ENCODE measurements around the gene TJAP1.

GRCh38 chr6:43488667-43489276 lies 11.4 kb downstream of the TJAP1 start:
- TF ChIP-seq, protein P1, sequence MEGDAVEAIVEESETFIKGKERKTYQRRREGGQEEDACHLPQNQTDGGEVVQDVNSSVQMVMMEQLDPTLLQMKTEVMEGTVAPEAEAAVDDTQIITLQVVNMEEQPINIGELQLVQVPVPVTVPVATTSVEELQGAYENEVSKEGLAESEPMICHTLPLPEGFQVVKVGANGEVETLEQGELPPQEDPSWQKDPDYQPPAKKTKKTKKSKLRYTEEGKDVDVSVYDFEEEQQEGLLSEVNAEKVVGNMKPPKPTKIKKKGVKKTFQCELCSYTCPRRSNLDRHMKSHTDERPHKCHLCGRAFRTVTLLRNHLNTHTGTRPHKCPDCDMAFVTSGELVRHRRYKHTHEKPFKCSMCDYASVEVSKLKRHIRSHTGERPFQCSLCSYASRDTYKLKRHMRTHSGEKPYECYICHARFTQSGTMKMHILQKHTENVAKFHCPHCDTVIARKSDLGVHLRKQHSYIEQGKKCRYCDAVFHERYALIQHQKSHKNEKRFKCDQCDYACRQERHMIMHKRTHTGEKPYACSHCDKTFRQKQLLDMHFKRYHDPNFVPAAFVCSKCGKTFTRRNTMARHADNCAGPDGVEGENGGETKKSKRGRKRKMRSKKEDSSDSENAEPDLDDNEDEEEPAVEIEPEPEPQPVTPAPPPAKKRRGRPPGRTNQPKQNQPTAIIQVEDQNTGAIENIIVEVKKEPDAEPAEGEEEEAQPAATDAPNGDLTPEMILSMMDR (IDR thresholded peaks at IDR 0.05; ENCODE audit: poor library complexity), result no peak
- TF ChIP-seq EZH2phosphoT487 (IDR thresholded peaks at IDR 0.05; ENCODE audit: low read depth, severe bottlenecking, unreplicated experiment), result no peak
- no peak for TF ChIP-seq EZH2 (IDR thresholded peaks at IDR 0.05; ENCODE audit: borderline replicate concordance)

All from hepatocyte (in vitro differentiated cells).